Measurements from ENCODE around the gene KCNC2. TPM values are rescaled to one million over a fixed set of nuclear protein-coding genes. Genes with fewer than 3 reads are reported as not detected.

KCNC2 gene
- total RNA-seq, 1 donor from 2014 or later: not detected

GRCh38 chr12:75172611-75173010, 37.0 kb downstream of the KCNC2 start:
- H3K27ac Mint-ChIP-seq (ENCODE audit: unreplicated experiment): no peak overlapping the region
- no peak for TF ChIP-seq CTCF (IDR thresholded peaks at IDR 0.05; ENCODE audit: unreplicated experiment)
- H3K4me3 Mint-ChIP-seq (ENCODE audit: unreplicated experiment): no peak overlapping the region
- DNase-seq (ENCODE audit: low spot score): no peak
- no peaks in the 10 kb centered on the region for H3K36me3 Mint-ChIP-seq (ENCODE audit: low read depth, unreplicated experiment)
- no peaks in the 10 kb centered on the region for H3K9me3 Mint-ChIP-seq (ENCODE audit: unreplicated experiment)
- H3K27me3 Mint-ChIP-seq (ENCODE audit: unreplicated experiment): no peaks in the 10 kb centered on the region
- H3K4me1 Mint-ChIP-seq (ENCODE audit: unreplicated experiment): no peaks in the 10 kb centered on the region

GRCh38 chr12:75170640-75171185, 38.9 kb downstream of the KCNC2 start:
- Mint-ChIP-seq H3K36me3 (ENCODE audit: low read depth, unreplicated experiment) (no peaks in the 10 kb centered on the region), H3K27ac (ENCODE audit: unreplicated experiment) (no peak overlapping the region), H3K4me1 (ENCODE audit: unreplicated experiment) (no peaks in the 10 kb centered on the region), H3K9me3 (ENCODE audit: unreplicated experiment) (no peaks in the 10 kb centered on the region), H3K4me3 (ENCODE audit: unreplicated experiment) (no peak overlapping the region), H3K27me3 (ENCODE audit: unreplicated experiment) (no peaks in the 10 kb centered on the region)
- no peak for DNase-seq (ENCODE audit: low spot score)
- no peak for TF ChIP-seq CTCF (IDR thresholded peaks at IDR 0.05; ENCODE audit: unreplicated experiment)

GRCh38 chr12:75162845-75163244, 46.8 kb downstream of the KCNC2 start:
- DNase-seq (ENCODE audit: low spot score): no peak
- no peak overlapping the region for H3K4me3 Mint-ChIP-seq (ENCODE audit: unreplicated experiment)

GRCh38 chr12:75161488-75161887, 48.2 kb downstream of the KCNC2 start:
- no peaks in the 10 kb centered on the region for H3K27me3 Mint-ChIP-seq (ENCODE audit: unreplicated experiment)
- no peaks in the 10 kb centered on the region for H3K36me3 Mint-ChIP-seq (ENCODE audit: low read depth, unreplicated experiment)
- H3K4me1 Mint-ChIP-seq (ENCODE audit: unreplicated experiment): no peaks in the 10 kb centered on the region
- no peak overlapping the region for H3K27ac Mint-ChIP-seq (ENCODE audit: unreplicated experiment)
- H3K9me3 Mint-ChIP-seq (ENCODE audit: unreplicated experiment): no peaks in the 10 kb centered on the region
- DNase-seq (ENCODE audit: low spot score): no peak
- no peak overlapping the region for H3K4me3 Mint-ChIP-seq (ENCODE audit: unreplicated experiment)
- TF ChIP-seq CTCF (IDR thresholded peaks at IDR 0.05; ENCODE audit: unreplicated experiment): no peak

More at GRCh38 chr12:75162845-75163244, 46.8 kb downstream of the KCNC2 start:
- no peak for TF ChIP-seq CTCF (IDR thresholded peaks at IDR 0.05; ENCODE audit: unreplicated experiment)
- Mint-ChIP-seq H3K4me1 (ENCODE audit: unreplicated experiment) (no peaks in the 10 kb centered on the region), H3K9me3 (ENCODE audit: unreplicated experiment) (no peaks in the 10 kb centered on the region), H3K36me3 (ENCODE audit: low read depth, unreplicated experiment) (no peaks in the 10 kb centered on the region), H3K27ac (ENCODE audit: unreplicated experiment) (no peak overlapping the region), H3K27me3 (ENCODE audit: unreplicated experiment) (no peaks in the 10 kb centered on the region)

GRCh38 chr12:75157385-75157784, 52.3 kb downstream of the KCNC2 start:
- H3K9me3 Mint-ChIP-seq (ENCODE audit: unreplicated experiment): no peaks in the 10 kb centered on the region
- no peak for DNase-seq (ENCODE audit: low spot score)
- no peak overlapping the region for H3K27ac Mint-ChIP-seq (ENCODE audit: unreplicated experiment)
- H3K27me3 Mint-ChIP-seq (ENCODE audit: unreplicated experiment): no peaks in the 10 kb centered on the region
- no peaks in the 10 kb centered on the region for H3K4me1 Mint-ChIP-seq (ENCODE audit: unreplicated experiment)
- H3K4me3 Mint-ChIP-seq (ENCODE audit: unreplicated experiment): no peak overlapping the region
- no peak for TF ChIP-seq CTCF (IDR thresholded peaks at IDR 0.05; ENCODE audit: unreplicated experiment)
- no peaks in the 10 kb centered on the region for H3K36me3 Mint-ChIP-seq (ENCODE audit: low read depth, unreplicated experiment)

All from endothelial cell (in vitro differentiated cells).